OCI-LY1 (cell line): ENCODE data around the gene FNTB.

Source experiments
- H2AFZ ChIP-seq: fragments of 200-600 bp; sonication (generic), shearing (Covaris generic); 2 replicates; pipeline ENCODE4 v1.6.0; 2014; ENCODE audit warnings: antibody characterized with exemption, mild to moderate bottlenecking, low read length
- H3F3A ChIP-seq: fragments of 200-600 bp; sonication (generic), shearing (Covaris generic); 2 replicates; pipeline ENCODE4 v1.6.0; 2014; ENCODE audit warnings: mild to moderate bottlenecking, antibody characterized with exemption, low read length, moderate library complexity; ENCODE audit not compliant: insufficient read depth
- H3K27ac ChIP-seq: fragments of 200-600 bp; sonication (generic); 2 replicates; pipeline ENCODE4 v1.5.1; 2014; ENCODE audit warnings: low read length, mixed run types, mild to moderate bottlenecking, low read depth; ENCODE audit not compliant: poor library complexity, severe bottlenecking
- H3K27me3 ChIP-seq: fragments of 200-600 bp; sonication (generic); 2 replicates; pipeline ENCODE4 v1.6.0; 2014; ENCODE audit warnings: antibody characterized with exemption, mild to moderate bottlenecking, low read length, moderate library complexity; ENCODE audit not compliant: insufficient read depth
- H3K36me3 ChIP-seq: fragments of 200-600 bp; sonication (generic); 2 replicates; pipeline ENCODE4 v1.6.1; 2014; ENCODE audit warnings: mild to moderate bottlenecking, antibody characterized with exemption, low read length, moderate library complexity, mixed read lengths; ENCODE audit not compliant: insufficient read depth
- H3K4me1 ChIP-seq: fragments of 200-600 bp; sonication (generic); 2 replicates; pipeline ENCODE4 v1.5.1; 2014; ENCODE audit warnings: mild to moderate bottlenecking, low read length, moderate library complexity; ENCODE audit not compliant: insufficient read depth, severe bottlenecking
- H3K4me2 ChIP-seq: fragments of 200-600 bp; sonication (generic), shearing (Covaris generic); 2 replicates; pipeline ENCODE4 v1.6.1; 2014; ENCODE audit warnings: low read length
- H3K4me3 ChIP-seq: fragments of 200-600 bp; sonication (generic); 2 replicates; pipeline ENCODE4 v1.5.1; 2014; ENCODE audit warnings: low read length, low read depth, mild to moderate bottlenecking, mixed read lengths; ENCODE audit not compliant: poor library complexity, severe bottlenecking
- H3K79me2 ChIP-seq: fragments of 200-600 bp; shearing (Covaris generic); 2 replicates; pipeline ENCODE4 v1.6.1; 2016; ENCODE audit warnings: mixed run types, low read length, mixed read lengths; ENCODE audit not compliant: insufficient read depth
- H3K9ac ChIP-seq: fragments of 200-600 bp; sonication (generic), shearing (Covaris generic); 2 replicates; pipeline ENCODE4 v1.6.1; 2014; ENCODE audit warnings: mild to moderate bottlenecking, low read length, mixed read lengths
- H3K9me2 ChIP-seq: fragments of 200-600 bp; sonication (generic), shearing (Covaris generic); 2 replicates; pipeline ENCODE4 v1.6.1; 2014; ENCODE audit warnings: low read depth, mild to moderate bottlenecking, low read length, mixed read lengths
- H3K9me3 ChIP-seq: fragments of 200-600 bp; shearing (Covaris generic); 2 replicates; pipeline ENCODE4 v1.6.1; 2014; ENCODE audit warnings: low read length, mixed read lengths
- H4K20me1 ChIP-seq: fragments of 200-600 bp; sonication (generic), shearing (Covaris generic); 2 replicates; pipeline ENCODE4 v1.6.0; 2016; ENCODE audit warnings: mild to moderate bottlenecking, low read length; ENCODE audit not compliant: insufficient read depth
- CTCF ChIP-seq: fragments of 200-600 bp; sonication (generic), shearing (Covaris generic); IDR thresholded peaks from 2 replicates; pipeline ENCODE4 v1.5.1; 2017; ENCODE audit warnings: mild to moderate bottlenecking, antibody characterized with exemption, low read length, moderate library complexity, mixed read lengths
- EZH2 ChIP-seq: fragments of 200-600 bp; sonication (generic), shearing (Covaris generic); IDR thresholded peaks from 2 replicates; pipeline ENCODE4 v1.8.0; 2017; ENCODE audit warnings: borderline replicate concordance, mixed run types, mild to moderate bottlenecking, antibody characterized with exemption, low read length, moderate library complexity, mixed read lengths

The FNTB gene

GRCh38 chr14:65032319-65032718, 45.6 kb downstream of the FNTB start:
- no peaks in the 10 kb centered on the region for H3K9me3 ChIP-seq
- H3K4me1 ChIP-seq: no peaks in the 10 kb centered on the region
- H3F3A ChIP-seq: no peaks in the 10 kb centered on the region
- H3K36me3 ChIP-seq: peaks cover 34% of the 10 kb centered on the region; the same call in 1 of the 2 replicates
- TF ChIP-seq CTCF (no peak), EZH2 (no peak)
- no peak overlapping the region for H3K9ac ChIP-seq
- H3K4me3 ChIP-seq: no peak overlapping the region
- H3K27ac ChIP-seq: no peak overlapping the region
- H3K27me3 ChIP-seq: no peaks in the 10 kb centered on the region
- no peak overlapping the region for H2AFZ ChIP-seq
- no peaks in the 10 kb centered on the region for H3K79me2 ChIP-seq
- H4K20me1 ChIP-seq: no peaks in the 10 kb centered on the region
- no peaks in the 10 kb centered on the region for H3K9me2 ChIP-seq
- no peak overlapping the region for H3K4me2 ChIP-seq

- no peak overlapping the region for H3K4me2 ChIP-seq
- H3K4me3 ChIP-seq: no peak overlapping the region
- no peak overlapping the region for H3K9ac ChIP-seq
- TF ChIP-seq CTCF: no peak
- H3K9me3 ChIP-seq: no peaks in the 10 kb centered on the region
- peaks cover 28% of the 10 kb centered on the region for H3K36me3 ChIP-seq
- H3K27me3 ChIP-seq: no peaks in the 10 kb centered on the region
- no peaks in the 10 kb centered on the region for H3K9me2 ChIP-seq
- H2AFZ ChIP-seq: no peak overlapping the region
- no peaks in the 10 kb centered on the region for H3K79me2 ChIP-seq
- H3K27ac ChIP-seq: no peak overlapping the region
- H4K20me1 ChIP-seq: no peaks in the 10 kb centered on the region
- no peaks in the 10 kb centered on the region for H3F3A ChIP-seq
- H3K4me1 ChIP-seq: no peaks in the 10 kb centered on the region
These were observed 46.5 kb downstream of the FNTB start for GRCh38 chr14:65033181-65033580.

GRCh38 chr14:65034021-65034420, 47.3 kb downstream of the FNTB start:
- no peaks in the 10 kb centered on the region for H3K4me1 ChIP-seq
- TF ChIP-seq CTCF: no peak
- no peak for TF ChIP-seq EZH2
- no peaks in the 10 kb centered on the region for H3K9me3 ChIP-seq
- H4K20me1 ChIP-seq: no peaks in the 10 kb centered on the region
- no peak overlapping the region for H3K4me2 ChIP-seq
- peaks cover 22% of the 10 kb centered on the region for H3K36me3 ChIP-seq
- H3K9ac ChIP-seq: no peak overlapping the region
- H3K27ac ChIP-seq: no peak overlapping the region
- H3F3A ChIP-seq: no peaks in the 10 kb centered on the region
- no peaks in the 10 kb centered on the region for H3K27me3 ChIP-seq
- H3K4me3 ChIP-seq: no peak overlapping the region
- H2AFZ ChIP-seq: no peak overlapping the region
- H3K9me2 ChIP-seq: no peaks in the 10 kb centered on the region
- H3K79me2 ChIP-seq: no peaks in the 10 kb centered on the region
